Smooth muscle cell (in vitro differentiated cells): ENCODE measurements around the gene WHRN. TPM values are rescaled to one million over a fixed set of nuclear protein-coding genes. Genes with fewer than 3 reads are reported as not detected.

ENCODE experiments used
- DNase-seq: peaks from one replicate; lab custom pipeline; 2025; ENCODE audit not compliant: unreplicated experiment; lab: John Stamatoyannopoulos, UW
- H2AFZ ChIP-seq: fragments of 200-600 bp; sonication (generic); 2 replicates; pipeline ENCODE4 v1.6.0; 2016; ENCODE audit warnings: antibody characterized with exemption, low read depth, mild to moderate bottlenecking
- H3F3A ChIP-seq: fragments of 200-600 bp; sonication (generic); 2 replicates; pipeline ENCODE4 v1.6.0; 2017; ENCODE audit warnings: antibody characterized with exemption, low read depth
- H3K27ac ChIP-seq: fragments of 200-600 bp; sonication (generic); 2 replicates; pipeline ENCODE4 v1.5.1; 2016; ENCODE audit warnings: low read depth, mild to moderate bottlenecking
- H3K27me3 ChIP-seq: fragments of 200-600 bp; sonication (generic); 2 replicates; pipeline ENCODE4 v1.6.1; 2016; ENCODE audit warnings: low read depth, mild to moderate bottlenecking
- H3K36me3 ChIP-seq: fragments of 200-600 bp; sonication (generic); 2 replicates; pipeline ENCODE4 v1.5.1; 2016; ENCODE audit warnings: low read depth
- H3K4me1 ChIP-seq: fragments of 200-600 bp; sonication (generic); 2 replicates; pipeline ENCODE4 v1.5.1; 2016; ENCODE audit warnings: low read depth
- H3K4me2 ChIP-seq: fragments of 200-600 bp; sonication (generic); 2 replicates; pipeline ENCODE4 v1.6.0; 2016; ENCODE audit warnings: mild to moderate bottlenecking
- H3K4me3 ChIP-seq: fragments of 200-600 bp; sonication (generic); 2 replicates; pipeline ENCODE4 v1.5.1; 2016; ENCODE audit warnings: mild to moderate bottlenecking
- H3K79me2 ChIP-seq: fragments of 200-600 bp; sonication (generic); 2 replicates; pipeline ENCODE4 v1.6.0; 2016; ENCODE audit warnings: low read depth, mild to moderate bottlenecking
- H3K9ac ChIP-seq: fragments of 200-600 bp; sonication (generic); 2 replicates; pipeline ENCODE4 v1.6.0; 2016; ENCODE audit warnings: low read depth
- H3K9me3 ChIP-seq: fragments of 200-600 bp; sonication (generic); replicated peaks from 2 replicates; pipeline ENCODE4 v1.5.1; 2016; ENCODE audit warnings: low read depth
- H4K20me1 ChIP-seq: fragments of 200-600 bp; sonication (generic); 2 replicates; pipeline ENCODE4 v1.6.0; 2016; ENCODE audit warnings: low read depth
- WGBS: methylation state at CpG from one replicate; pipeline ENCODE4 v1.1.7; 2016; ENCODE audit warnings: low lambda C conversion rate; 5-methylcytosine and 5-hydroxymethylcytosine counted together
- polyA plus RNA-seq: library from polyadenylated mRNA; unstranded; fragments of >200 nt; fragmentation: Nextera tagmentation; extraction: Ambion mirVana; gene quantifications from 2 replicates; pipeline ENCODE4 v1.2.1, GENCODE V29; 2016
- total RNA-seq: library from RNA; depleted of rRNA; stranded (reverse); fragments of >200 nt; gene quantifications from 2 replicates; pipeline ENCODE4 v1.2.3, GENCODE V29; 2014
- TF ChIP-seq, protein P1 (sequence below): fragments of 200-600 bp; sonication (generic); IDR thresholded peaks from 2 replicates; pipeline ENCODE4 v1.5.1; 2017; ENCODE audit warnings: borderline replicate concordance, mild to moderate bottlenecking, antibody characterized with exemption; ENCODE audit not compliant: insufficient read depth, poor library complexity, severe bottlenecking

The WHRN gene
- total and polyA plus RNA-seq, 2 experiments from 2014 or later, result 3.6 to 12.9 TPM

DNA sequence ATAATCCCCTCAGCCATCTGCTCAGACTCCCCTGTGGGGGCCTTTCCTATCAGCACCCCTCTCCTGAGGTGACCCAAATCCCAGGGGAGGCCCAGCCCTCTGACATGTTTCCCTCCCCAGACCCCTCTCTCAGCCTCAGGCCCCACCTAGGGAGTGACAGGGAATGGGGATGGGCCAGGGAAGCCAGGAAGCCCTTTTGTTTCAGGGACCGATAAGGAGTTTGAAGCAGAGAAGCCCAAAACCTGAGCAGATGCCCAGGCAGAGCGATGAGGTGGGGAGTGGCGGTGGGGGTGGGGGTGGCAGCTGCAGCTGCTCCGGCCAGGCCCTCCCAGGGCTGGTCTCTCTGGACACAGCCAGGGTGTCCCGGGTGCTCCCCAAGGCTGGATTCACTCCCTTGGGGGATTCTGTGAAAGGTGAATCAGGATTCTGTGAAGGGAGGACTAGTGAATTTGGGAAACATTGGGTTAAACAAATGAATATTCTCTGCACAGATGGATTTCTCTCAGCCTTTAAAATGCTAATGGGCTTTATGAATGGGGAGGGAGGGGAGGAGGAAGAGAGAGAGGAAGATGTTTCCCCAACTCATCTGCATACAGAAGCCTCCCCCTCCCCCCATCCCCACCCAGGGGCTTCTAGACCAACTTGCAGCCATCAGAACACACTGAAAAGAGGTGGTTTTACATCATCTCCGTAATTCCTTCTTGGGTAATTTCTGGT lies 134.9 kb downstream of the WHRN start:
- Histone ChIP-seq H3K4me1 (no peaks in the 10 kb centered on the region), H3K4me3 (no peak overlapping the region), H4K20me1 (no peaks in the 10 kb centered on the region), H3K9ac (no peak overlapping the region), H3K27ac (no peak overlapping the region), H3F3A (peaks cover 14% of the 10 kb centered on the region), H3K27me3 (no peaks in the 10 kb centered on the region), H3K9me3 (no peaks in the 10 kb centered on the region), H3K79me2 (no peaks in the 10 kb centered on the region), H2AFZ (no peak overlapping the region), H3K4me2 (no peak overlapping the region), H3K36me3 (no peaks in the 10 kb centered on the region)
- DNase-seq, result no peak
- TF ChIP-seq, protein P1, sequence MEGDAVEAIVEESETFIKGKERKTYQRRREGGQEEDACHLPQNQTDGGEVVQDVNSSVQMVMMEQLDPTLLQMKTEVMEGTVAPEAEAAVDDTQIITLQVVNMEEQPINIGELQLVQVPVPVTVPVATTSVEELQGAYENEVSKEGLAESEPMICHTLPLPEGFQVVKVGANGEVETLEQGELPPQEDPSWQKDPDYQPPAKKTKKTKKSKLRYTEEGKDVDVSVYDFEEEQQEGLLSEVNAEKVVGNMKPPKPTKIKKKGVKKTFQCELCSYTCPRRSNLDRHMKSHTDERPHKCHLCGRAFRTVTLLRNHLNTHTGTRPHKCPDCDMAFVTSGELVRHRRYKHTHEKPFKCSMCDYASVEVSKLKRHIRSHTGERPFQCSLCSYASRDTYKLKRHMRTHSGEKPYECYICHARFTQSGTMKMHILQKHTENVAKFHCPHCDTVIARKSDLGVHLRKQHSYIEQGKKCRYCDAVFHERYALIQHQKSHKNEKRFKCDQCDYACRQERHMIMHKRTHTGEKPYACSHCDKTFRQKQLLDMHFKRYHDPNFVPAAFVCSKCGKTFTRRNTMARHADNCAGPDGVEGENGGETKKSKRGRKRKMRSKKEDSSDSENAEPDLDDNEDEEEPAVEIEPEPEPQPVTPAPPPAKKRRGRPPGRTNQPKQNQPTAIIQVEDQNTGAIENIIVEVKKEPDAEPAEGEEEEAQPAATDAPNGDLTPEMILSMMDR, result no peak
- 70% methylated on average over 6 of the region's 6 CpGs for WGBS

DNA sequence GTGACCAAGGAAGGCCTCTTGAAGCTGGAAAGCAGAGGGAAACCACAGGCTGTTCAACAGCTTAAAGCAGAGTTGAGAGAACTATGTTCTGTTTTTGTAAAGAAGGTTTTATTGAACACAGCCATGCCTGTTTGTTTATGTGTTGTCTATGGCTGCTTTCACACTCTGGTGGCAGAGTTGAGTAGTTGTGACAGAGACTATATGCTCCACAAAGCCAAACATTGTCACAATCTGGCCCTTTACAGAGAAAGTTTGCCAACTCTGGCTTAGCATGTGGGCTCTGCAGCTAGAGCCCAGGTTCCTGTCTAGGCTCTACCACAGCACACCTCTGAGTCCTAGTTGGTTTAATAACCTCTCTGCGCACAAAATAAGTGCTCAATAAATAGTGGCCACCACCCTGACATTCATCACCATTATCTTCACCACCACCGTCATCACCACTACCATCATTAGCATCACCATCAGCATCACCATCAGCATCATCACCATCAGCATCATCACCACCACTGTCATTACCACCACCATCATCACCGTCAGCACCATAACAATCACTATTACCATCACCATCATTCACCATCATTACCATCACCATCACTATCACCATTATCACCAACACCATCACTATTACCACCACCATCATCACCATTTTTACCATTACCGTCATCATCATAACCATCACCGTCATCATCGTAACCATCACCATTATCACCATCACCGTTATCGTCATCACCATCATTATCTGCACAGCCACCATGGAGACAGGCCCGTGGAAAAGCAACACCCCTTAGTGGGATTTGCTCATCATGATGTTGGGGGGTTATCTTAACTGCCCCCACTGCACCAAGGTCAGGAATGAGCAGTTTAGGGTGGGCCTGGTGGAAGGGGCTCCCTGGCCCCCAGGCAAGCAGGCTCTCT lies 135.8 kb downstream of the WHRN start:
- TF ChIP-seq, protein P1, result no peak
- H3K4me3 ChIP-seq, result no peak overlapping the region

DNA sequence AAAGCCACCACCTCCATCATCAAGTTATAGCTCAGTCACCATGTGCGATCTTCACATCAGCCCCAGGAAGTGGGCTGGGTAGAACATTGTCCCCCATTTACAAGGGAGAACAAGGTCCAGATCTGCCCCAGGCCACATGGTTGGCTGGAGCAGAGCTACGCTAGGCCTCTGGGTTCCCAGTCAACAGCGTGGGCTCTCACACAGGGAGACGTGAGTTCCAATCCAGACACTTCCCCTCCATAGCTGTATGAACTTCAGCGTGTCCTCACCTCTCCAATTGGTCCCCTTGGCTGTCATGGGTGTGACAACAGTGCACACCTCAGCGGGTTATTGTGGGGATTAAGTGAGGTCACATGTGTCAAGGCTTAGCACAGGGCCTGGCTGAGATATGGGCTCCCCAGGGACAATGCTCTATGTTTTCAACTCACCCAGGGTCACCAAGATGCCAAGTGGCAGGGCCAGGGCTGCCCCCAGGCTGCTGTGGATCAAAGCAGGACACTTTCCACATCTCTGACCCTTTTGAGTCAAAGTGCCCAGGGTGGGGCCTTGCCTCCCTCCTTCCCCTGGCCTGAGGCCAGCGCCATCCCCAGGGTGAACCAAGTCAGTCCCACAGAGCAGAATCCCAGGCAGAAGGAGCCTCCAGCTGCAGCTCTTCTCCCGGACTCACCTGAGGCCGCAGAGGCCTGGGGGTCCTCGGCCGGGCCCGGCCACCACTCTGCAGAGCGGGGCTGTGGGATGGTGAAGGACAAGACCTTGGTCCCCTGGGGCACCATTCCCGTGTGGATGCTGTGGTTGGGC lies 137.3 kb downstream of the WHRN start:
- Histone ChIP-seq H3K9ac (no peak overlapping the region), H3K4me2 (no peak overlapping the region), H2AFZ (no peak overlapping the region), H4K20me1 (no peaks in the 10 kb centered on the region), H3K4me1 (no peaks in the 10 kb centered on the region), H3K4me3 (no peak overlapping the region), H3K79me2 (no peaks in the 10 kb centered on the region), H3K36me3 (no peaks in the 10 kb centered on the region), H3F3A (peaks cover 14% of the 10 kb centered on the region), H3K27me3 (no peaks in the 10 kb centered on the region), H3K9me3 (no peaks in the 10 kb centered on the region), H3K27ac (no peak overlapping the region)
- WGBS, result 95% methylated on average over 14 of the region's 14 CpGs
- TF ChIP-seq, protein P1, result no peak
- no peak for DNase-seq

More for the DNA sequence above, 135.8 kb downstream of the WHRN start:
- no peak for DNase-seq
- no peaks in the 10 kb centered on the region for H3K9me3 ChIP-seq
- H3K27me3 ChIP-seq, result no peaks in the 10 kb centered on the region
- H3K4me2 ChIP-seq, result no peak overlapping the region
- no peak overlapping the region for H2AFZ ChIP-seq
- H3K27ac ChIP-seq, result no peak overlapping the region
- H3F3A ChIP-seq, result peaks cover 14% of the 10 kb centered on the region
- no peaks in the 10 kb centered on the region for H3K4me1 ChIP-seq
- H3K79me2 ChIP-seq, result no peaks in the 10 kb centered on the region
- H4K20me1 ChIP-seq, result no peaks in the 10 kb centered on the region
- no peak overlapping the region for H3K9ac ChIP-seq
- WGBS, result 95% methylated on average over 9 of the region's 9 CpGs
- no peaks in the 10 kb centered on the region for H3K36me3 ChIP-seq
